Measurements from ENCODE around the gene ARHGEF33.

The ARHGEF33 gene

DNA sequence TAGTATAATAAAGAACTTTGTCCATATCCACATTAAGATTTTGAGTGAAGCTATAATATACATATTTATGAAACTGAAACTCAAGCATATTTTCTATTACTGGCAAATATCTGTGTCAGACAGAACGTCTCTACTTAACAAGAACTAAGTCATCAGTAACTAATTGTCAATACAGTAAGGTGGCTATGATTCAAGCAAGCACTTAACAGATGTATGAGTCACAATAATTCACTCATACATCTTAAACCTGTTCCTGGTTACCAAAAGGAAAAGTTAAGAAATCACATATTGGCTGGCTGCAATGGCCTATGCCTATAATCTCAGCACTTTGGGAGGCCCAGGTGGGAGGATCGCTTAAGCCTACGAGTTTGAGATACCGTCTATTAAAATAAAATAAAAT, 135.2 kb downstream of the ARHGEF33 start:
- H3K9me3 Mint-ChIP-seq: no peaks in the 10 kb centered on the region
- DNase-seq: no peak
- CTCF ChIA-PET: no interaction called here
- peaks cover 2% of the 10 kb centered on the region for H3K4me1 Mint-ChIP-seq
- H3K27me3 Mint-ChIP-seq: no peaks in the 10 kb centered on the region
- no peak overlapping the region for H3K27ac Mint-ChIP-seq
- H3K36me3 Mint-ChIP-seq: peaks cover 32% of the 10 kb centered on the region
- H3K4me3 Mint-ChIP-seq: no peak overlapping the region
